Suppressor macrophage (primary cell): ENCODE results near the gene FUBP3.
"Not testable (repeated sequence)": the region's sequence is repeated elsewhere in the genome, so short reads cannot be mapped to it uniquely, and the experiment has no call there.

Experiments
- DNase-seq, 4 experiments: peaks; one replicate each; pipeline ENCODE4 v3.0.0-alpha.2; 2020 to 2022

FUBP3 gene

DNA sequence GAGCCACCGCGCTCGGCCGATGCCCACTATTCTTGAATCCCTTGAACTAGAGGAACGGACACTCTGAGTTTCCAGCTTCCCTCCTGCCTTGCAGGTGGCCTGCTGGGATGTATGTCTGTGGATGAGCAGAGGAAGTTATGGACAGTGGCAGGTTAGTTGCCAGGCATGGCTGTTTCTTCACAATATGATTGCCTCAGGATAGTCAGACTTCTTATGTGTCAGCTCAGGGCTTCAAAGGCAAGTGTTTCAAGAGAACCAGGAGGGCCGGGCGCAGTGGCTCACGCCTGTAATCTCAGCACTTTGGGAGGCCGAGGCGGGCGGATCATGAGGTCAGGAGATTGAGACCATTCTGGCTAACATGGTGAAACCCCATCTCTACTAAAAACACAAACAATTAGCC is 106.6 kb downstream of the FUBP3 start:
- not testable (repeated sequence) for DNase-seq

DNA sequence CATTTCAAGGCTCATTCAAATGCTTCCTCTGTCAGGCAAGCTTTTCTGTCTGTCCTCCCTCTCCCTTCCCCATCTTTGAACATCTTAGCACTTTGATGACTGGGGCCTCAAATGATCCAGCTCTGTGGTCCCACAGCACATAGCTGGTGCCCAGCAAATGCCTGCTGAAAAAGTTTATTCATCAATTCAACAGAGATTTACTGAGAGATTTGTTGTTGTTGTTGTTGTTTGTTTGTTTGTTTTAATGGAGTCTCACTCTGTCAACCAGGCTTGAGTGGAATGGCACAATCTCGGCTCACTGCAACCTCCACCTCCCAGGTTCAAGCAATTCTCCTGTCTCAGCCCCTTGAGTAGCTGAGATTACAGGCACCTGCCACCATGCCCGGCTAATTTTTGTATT is 108.2 kb downstream of the FUBP3 start:
- DNase-seq: no peak
